Measurements from ENCODE around the gene ADPRHL1. TPM values are rescaled to one million over a fixed set of nuclear protein-coding genes. Genes with fewer than 3 reads are reported as not detected.

Gene ADPRHL1
- total RNA-seq, 3 donors from 2014 or later (not counting 1 experiment from before 2014, with no cell fraction given), result 0.56 to 0.93 (median 0.72) TPM

DNA sequence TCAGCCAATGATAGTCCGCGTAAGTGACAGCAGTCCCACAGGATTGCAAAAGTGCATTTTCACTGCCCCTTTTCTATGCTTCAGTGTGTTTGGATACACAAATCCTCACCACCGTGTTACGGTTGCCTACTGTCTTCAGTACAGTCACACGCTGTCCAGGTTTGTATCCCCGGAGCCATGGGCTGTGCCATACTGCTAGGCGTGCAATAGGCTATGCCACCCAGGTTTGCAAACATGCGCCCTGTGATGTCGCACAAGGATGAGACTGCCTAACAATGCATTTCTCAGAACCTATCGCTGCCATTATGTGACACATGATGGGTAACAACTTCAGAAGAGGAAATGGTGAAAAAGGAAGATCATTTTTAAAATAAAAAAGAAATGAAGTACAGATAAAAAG is 16.8 kb upstream of the ADPRHL1 start:
- no peak overlapping the region for H3K27ac ChIP-seq (ENCODE audit: low read length)
- no peaks in the 10 kb centered on the region for H3K27me3 Mint-ChIP-seq (ENCODE audit: low read depth in 2 of 2)
- H3K36me3 ChIP-seq (ENCODE audit: control insufficient read depth, insufficient read depth, low read length), result peaks cover 10% of the 10 kb centered on the region
- H3K9me3 ChIP-seq (ENCODE audit: control insufficient read depth, insufficient read depth, low read length), result no peaks in the 10 kb centered on the region
- H3K27me3 ChIP-seq (ENCODE audit: control insufficient read depth, insufficient read depth, low read length), result no peaks in the 10 kb centered on the region
- no peak overlapping the region for H3K27ac Mint-ChIP-seq
- ATAC-seq (no peak), DNase-seq (no peak)
- TF ChIP-seq CTCF (IDR thresholded peaks at IDR 0.05), result no peak
- H3K4me3 Mint-ChIP-seq, result no peak overlapping the region
- no peak overlapping the region for H3K4me3 ChIP-seq (ENCODE audit: low read length)
- peaks cover 5% of the 10 kb centered on the region for H3K4me1 ChIP-seq (ENCODE audit: control insufficient read depth, insufficient read depth, low read length)
- WGBS (ENCODE audit: insufficient coverage), result 96% methylated on average over 10 of the region's 10 CpGs
- H3K36me3 Mint-ChIP-seq, result no peaks in the 10 kb centered on the region
- H3K4me1 Mint-ChIP-seq, result peaks cover 11 to 18% of the 10 kb centered on the region in 2 donors
- intact Hi-C loops (cut with micrococcal nuclease), result no loop called here
- H3K9me3 Mint-ChIP-seq, result no peaks in the 10 kb centered on the region

DNA sequence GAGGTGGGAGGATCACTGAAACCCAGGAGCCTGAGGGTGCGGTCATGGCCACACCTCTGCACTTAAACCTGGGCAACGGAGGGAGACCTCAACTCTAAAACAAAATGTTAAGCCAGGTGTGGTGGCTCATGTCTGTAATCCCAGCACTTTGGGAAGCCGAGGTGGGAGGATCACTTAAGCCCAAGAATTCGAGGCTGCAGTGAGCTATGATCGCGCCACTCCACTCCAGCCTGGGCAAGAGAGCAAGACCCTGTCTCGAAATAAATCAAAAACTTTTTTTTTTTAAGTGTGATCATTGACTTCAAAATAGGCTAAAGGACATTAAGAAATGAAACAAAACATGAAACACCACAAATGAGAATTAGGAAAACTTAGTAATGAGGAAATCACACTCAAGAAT is 16.3 kb upstream of the ADPRHL1 start:
- Histone ChIP-seq H3K27ac (ENCODE audit: low read length) (no peak overlapping the region), H3K9me3 (ENCODE audit: control insufficient read depth, insufficient read depth, low read length) (no peaks in the 10 kb centered on the region), H3K36me3 (ENCODE audit: control insufficient read depth, insufficient read depth, low read length) (peaks cover 9% of the 10 kb centered on the region), H3K4me1 (ENCODE audit: control insufficient read depth, insufficient read depth, low read length) (peaks cover 5% of the 10 kb centered on the region), H3K4me3 (ENCODE audit: low read length) (no peak overlapping the region), H3K27me3 (ENCODE audit: control insufficient read depth, insufficient read depth, low read length) (no peaks in the 10 kb centered on the region)
- intact Hi-C loops (cut with micrococcal nuclease), result no loop called here
- no peak overlapping the region for H3K4me3 Mint-ChIP-seq
- no peak overlapping the region for H3K27ac Mint-ChIP-seq
- no peaks in the 10 kb centered on the region for H3K27me3 Mint-ChIP-seq (ENCODE audit: low read depth in 2 of 2)
- ATAC-seq (no peak), DNase-seq (no peak)
- peaks cover 13 to 20% of the 10 kb centered on the region in 2 donors for H3K4me1 Mint-ChIP-seq
- H3K36me3 Mint-ChIP-seq, result no peaks in the 10 kb centered on the region
- WGBS (ENCODE audit: insufficient coverage), result 96% methylated on average over 7 of the region's 7 CpGs
- no peaks in the 10 kb centered on the region for H3K9me3 Mint-ChIP-seq
- TF ChIP-seq CTCF (IDR thresholded peaks at IDR 0.05), result no peak

GRCh38 chr13:113468472-113469201 is 15.3 kb upstream of the ADPRHL1 start:
- ATAC-seq, result no peak
- Histone ChIP-seq H3K4me3 (ENCODE audit: low read length) (no peak overlapping the region), H3K27me3 (ENCODE audit: control insufficient read depth, insufficient read depth, low read length) (no peaks in the 10 kb centered on the region), H3K36me3 (ENCODE audit: control insufficient read depth, insufficient read depth, low read length) (peaks cover 9% of the 10 kb centered on the region), H3K27ac (ENCODE audit: low read length) (no peak overlapping the region), H3K4me1 (ENCODE audit: control insufficient read depth, insufficient read depth, low read length) (peaks cover 5% of the 10 kb centered on the region), H3K9me3 (ENCODE audit: control insufficient read depth, insufficient read depth, low read length) (no peaks in the 10 kb centered on the region)
- no peaks in the 10 kb centered on the region for H3K9me3 Mint-ChIP-seq
- no peak for TF ChIP-seq CTCF (IDR thresholded peaks at IDR 0.05)
- H3K36me3 Mint-ChIP-seq, result no peaks in the 10 kb centered on the region
- no peak overlapping the region for H3K27ac Mint-ChIP-seq
- no peaks in the 10 kb centered on the region for H3K27me3 Mint-ChIP-seq (ENCODE audit: low read depth in 2 of 2)
- no peak overlapping the region for H3K4me3 Mint-ChIP-seq
- intact Hi-C loops (cut with micrococcal nuclease), result no loop called here
- 95% methylated on average over 22 of the region's 22 CpGs for WGBS (ENCODE audit: insufficient coverage)
- DNase-seq, result no peak
- peaks cover 13 to 21% of the 10 kb centered on the region in 2 donors for H3K4me1 Mint-ChIP-seq

- H3K4me3 ChIP-seq (ENCODE audit: low read length), result no peak overlapping the region
- H3K27me3 ChIP-seq (ENCODE audit: control insufficient read depth, insufficient read depth, low read length), result no peaks in the 10 kb centered on the region
- H3K27me3 Mint-ChIP-seq (ENCODE audit: low read depth in 2 of 2), result no peaks in the 10 kb centered on the region
- no peak for TF ChIP-seq CTCF (IDR thresholded peaks at IDR 0.05)
- no peak overlapping the region for H3K27ac Mint-ChIP-seq
- no peaks in the 10 kb centered on the region for H3K9me3 ChIP-seq (ENCODE audit: control insufficient read depth, insufficient read depth, low read length)
- DNase-seq (no peak), ATAC-seq (no peak)
- H3K9me3 Mint-ChIP-seq, result no peaks in the 10 kb centered on the region
- peaks cover 13 to 23% of the 10 kb centered on the region in 2 donors for H3K4me1 Mint-ChIP-seq
- H3K27ac ChIP-seq (ENCODE audit: low read length), result no peak overlapping the region
- intact Hi-C loops (cut with micrococcal nuclease), result no loop called here
- 87% methylated on average over 7 of the region's 7 CpGs for WGBS (ENCODE audit: insufficient coverage)
- H3K36me3 Mint-ChIP-seq, result no peaks in the 10 kb centered on the region
- peaks cover 5% of the 10 kb centered on the region for H3K4me1 ChIP-seq (ENCODE audit: control insufficient read depth, insufficient read depth, low read length)
- H3K36me3 ChIP-seq (ENCODE audit: control insufficient read depth, insufficient read depth, low read length), result peaks cover 7% of the 10 kb centered on the region
- no peak overlapping the region for H3K4me3 Mint-ChIP-seq
These were observed 14.7 kb upstream of the ADPRHL1 start for GRCh38 chr13:113468029-113468428.

Measured in natural killer cell (primary cell).